HepG2 (cell line): ENCODE results near the gene KLHDC7A.

Experiments used
- KDM5A ChIP-seq: fragments of 200-600 bp; sonication (generic); IDR thresholded peaks from 2 replicates; pipeline ENCODE4 v1.7.0; 2018; ENCODE audit warnings: antibody characterized with exemption, mild to moderate bottlenecking, low read length, borderline replicate concordance
- SMAD9 ChIP-seq: sonication (generic); formaldehyde crosslinking; IDR thresholded peaks from 2 replicates; pipeline ENCODE4 v1.5.1; 2020; ENCODE audit warnings: mild to moderate bottlenecking, missing genetic modification reagents
- SRSF1 ChIP-seq: fragments of 200-400 bp; formaldehyde crosslinking; optimal IDR thresholded peaks from 2 replicates; pipeline ENCODE3; 2017; ENCODE audit warnings: mild to moderate bottlenecking, low read depth, low read length, moderate library complexity
- ZNF256 ChIP-seq: sonication (generic); formaldehyde crosslinking; conservative IDR thresholded peaks from 2 replicates; pipeline ENCODE4 v1.4.0; 2020; ENCODE audit warnings: missing genetic modification reagents
- ZNF670 ChIP-seq: sonication (generic); formaldehyde crosslinking; IDR thresholded peaks from 2 replicates; pipeline ENCODE4 v1.8.0; 2022; ENCODE audit warnings: mild to moderate bottlenecking, missing genetic modification reagents, borderline replicate concordance
- TF ChIP-seq, protein P1 (sequence below): sonication (generic); formaldehyde crosslinking; IDR thresholded peaks from 2 replicates; pipeline ENCODE4 v1.4.0; 2020; ENCODE audit warnings: mild to moderate bottlenecking, missing genetic modification reagents, borderline replicate concordance

GRCh38 chr1:18444563-18444962, 36.2 kb upstream of the KLHDC7A start:
- TF ChIP-seq ZNF256 (CRISPR knock-in tag), result no peak
- no peak for TF ChIP-seq SMAD9
- no peak for TF ChIP-seq SRSF1
- TF ChIP-seq ZNF670 (CRISPR knock-in tag), result no peak
- TF ChIP-seq, protein P1, sequence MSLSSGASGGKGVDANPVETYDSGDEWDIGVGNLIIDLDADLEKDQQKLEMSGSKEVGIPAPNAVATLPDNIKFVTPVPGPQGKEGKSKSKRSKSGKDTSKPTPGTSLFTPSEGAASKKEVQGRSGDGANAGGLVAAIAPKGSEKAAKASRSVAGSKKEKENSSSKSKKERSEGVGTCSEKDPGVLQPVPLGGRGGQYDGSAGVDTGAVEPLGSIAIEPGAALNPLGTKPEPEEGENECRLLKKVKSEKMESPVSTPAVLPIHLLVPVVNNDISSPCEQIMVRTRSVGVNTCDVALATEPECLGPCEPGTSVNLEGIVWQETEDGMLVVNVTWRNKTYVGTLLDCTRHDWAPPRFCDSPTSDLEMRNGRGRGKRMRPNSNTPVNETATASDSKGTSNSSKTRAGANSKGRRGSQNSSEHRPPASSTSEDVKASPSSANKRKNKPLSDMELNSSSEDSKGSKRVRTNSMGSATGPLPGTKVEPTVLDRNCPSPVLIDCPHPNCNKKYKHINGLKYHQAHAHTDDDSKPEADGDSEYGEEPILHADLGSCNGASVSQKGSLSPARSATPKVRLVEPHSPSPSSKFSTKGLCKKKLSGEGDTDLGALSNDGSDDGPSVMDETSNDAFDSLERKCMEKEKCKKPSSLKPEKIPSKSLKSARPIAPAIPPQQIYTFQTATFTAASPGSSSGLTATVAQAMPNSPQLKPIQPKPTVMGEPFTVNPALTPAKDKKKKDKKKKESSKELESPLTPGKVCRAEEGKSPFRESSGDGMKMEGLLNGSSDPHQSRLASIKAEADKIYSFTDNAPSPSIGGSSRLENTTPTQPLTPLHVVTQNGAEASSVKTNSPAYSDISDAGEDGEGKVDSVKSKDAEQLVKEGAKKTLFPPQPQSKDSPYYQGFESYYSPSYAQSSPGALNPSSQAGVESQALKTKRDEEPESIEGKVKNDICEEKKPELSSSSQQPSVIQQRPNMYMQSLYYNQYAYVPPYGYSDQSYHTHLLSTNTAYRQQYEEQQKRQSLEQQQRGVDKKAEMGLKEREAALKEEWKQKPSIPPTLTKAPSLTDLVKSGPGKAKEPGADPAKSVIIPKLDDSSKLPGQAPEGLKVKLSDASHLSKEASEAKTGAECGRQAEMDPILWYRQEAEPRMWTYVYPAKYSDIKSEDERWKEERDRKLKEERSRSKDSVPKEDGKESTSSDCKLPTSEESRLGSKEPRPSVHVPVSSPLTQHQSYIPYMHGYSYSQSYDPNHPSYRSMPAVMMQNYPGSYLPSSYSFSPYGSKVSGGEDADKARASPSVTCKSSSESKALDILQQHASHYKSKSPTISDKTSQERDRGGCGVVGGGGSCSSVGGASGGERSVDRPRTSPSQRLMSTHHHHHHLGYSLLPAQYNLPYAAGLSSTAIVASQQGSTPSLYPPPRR, result no peak
- TF ChIP-seq KDM5A, result no peak
